Neutrophil (primary cell): Measurements from ENCODE around the gene SPTBN1.

Source experiments
- H3K27ac ChIP-seq: fragments of 200-600 bp; sonication (generic); 2 replicates; pipeline ENCODE4 v1.5.1; 2016; ENCODE audit warnings: mild to moderate bottlenecking, moderate library complexity
- H3K27me3 ChIP-seq: fragments of 200-600 bp; sonication (generic); 2 replicates; pipeline ENCODE4 v1.6.0; 2016; ENCODE audit warnings: mild to moderate bottlenecking
- H3K36me3 ChIP-seq: fragments of 200-600 bp; sonication (generic); 2 replicates; pipeline ENCODE4 v1.5.1; 2017
- H3K4me1 ChIP-seq, 2 experiments: fragments of 200-600 bp in 1 of 2; sonication (generic) in 1 of 2; 1 replicate in 1 of 2; 2 replicates in 1 of 2; pipeline versions ENCODE4 v1.5.1 to v1.6.1; 2013 to 2016; ENCODE audit warnings: low read depth in 1 of 2, low read length in 1 of 2, mild to moderate bottlenecking in 1 of 2, moderate library complexity in 1 of 2; ENCODE audit not compliant: control insufficient read depth in 1 of 2, insufficient read depth in 1 of 2
- H3K4me3 ChIP-seq, 2 experiments: fragments of 200-600 bp in 1 of 2; sonication (generic) in 1 of 2; 1 replicate in 1 of 2; 2 replicates in 1 of 2; pipeline ENCODE4 v1.5.1; 2013 to 2016; ENCODE audit warnings: low read depth in 1 of 2, low read length in 1 of 2, mild to moderate bottlenecking in 1 of 2, moderate library complexity in 1 of 2
- H3K9me3 ChIP-seq: fragments of 200-600 bp; sonication (generic); 2 replicates; pipeline ENCODE4 v1.5.1; 2016
- CTCF ChIP-seq: fragments of 200-600 bp; sonication (generic); IDR thresholded peaks from 2 replicates; pipeline ENCODE4 v1.5.1; 2016; ENCODE audit warnings: antibody characterized with exemption

SPTBN1 gene

GRCh38 chr2:54629914-54630857 is 174.1 kb downstream of the SPTBN1 start:
- TF ChIP-seq CTCF, result no peak
- no peak overlapping the region for H3K27ac ChIP-seq
- no peaks in the 10 kb centered on the region for H3K9me3 ChIP-seq
- H3K36me3 ChIP-seq, result peaks cover 100% of the 10 kb centered on the region
- no peaks in the 10 kb centered on the region for H3K4me1 ChIP-seq
- no peak overlapping the region for H3K4me3 ChIP-seq
- H3K27me3 ChIP-seq, result no peaks in the 10 kb centered on the region

- H3K4me1 ChIP-seq, result no peaks in the 10 kb centered on the region
- H3K36me3 ChIP-seq, result peaks cover 98% of the 10 kb centered on the region
- H3K27ac ChIP-seq, result no peak overlapping the region
- no peaks in the 10 kb centered on the region for H3K27me3 ChIP-seq
- H3K9me3 ChIP-seq, result no peaks in the 10 kb centered on the region
- TF ChIP-seq CTCF, result no peak
- no peak overlapping the region for H3K4me3 ChIP-seq
These were observed 174.9 kb downstream of the SPTBN1 start for GRCh38 chr2:54630858-54631497.

GRCh38 chr2:54631755-54632154 is 175.6 kb downstream of the SPTBN1 start:
- no peak overlapping the region for H3K4me3 ChIP-seq
- no peaks in the 10 kb centered on the region for H3K9me3 ChIP-seq
- H3K4me1 ChIP-seq, result no peaks in the 10 kb centered on the region
- no peak for TF ChIP-seq CTCF
- no peaks in the 10 kb centered on the region for H3K27me3 ChIP-seq
- peaks cover 96% of the 10 kb centered on the region for H3K36me3 ChIP-seq
- H3K27ac ChIP-seq, result no peak overlapping the region

- no peak for TF ChIP-seq CTCF
- peak overlapping the region; percentile 11 for H3K27ac ChIP-seq
- H3K4me1 ChIP-seq, result no peaks in the 10 kb centered on the region
- H3K4me3 ChIP-seq, result no peak overlapping the region
- H3K36me3 ChIP-seq, result peaks cover 93% of the 10 kb centered on the region
- no peaks in the 10 kb centered on the region for H3K9me3 ChIP-seq
- H3K27me3 ChIP-seq, result no peaks in the 10 kb centered on the region
These were observed 176.9 kb downstream of the SPTBN1 start for GRCh38 chr2:54632733-54633692.

- Histone ChIP-seq H3K27me3 (no peaks in the 10 kb centered on the region), H3K36me3 (peaks cover 93% of the 10 kb centered on the region), H3K9me3 (no peaks in the 10 kb centered on the region), H3K4me3 (no peak overlapping the region), H3K27ac (no peak overlapping the region), H3K4me1 (no peaks in the 10 kb centered on the region)
- TF ChIP-seq CTCF, result no peak
These were observed 177.9 kb downstream of the SPTBN1 start for GRCh38 chr2:54634021-54634420.
